GM21576 (cell line): Measurements from ENCODE around the gene SYT3.

ENCODE experiments used
- ATAC-seq: cut with Tn5 transposase; IDR thresholded peaks from one replicate; pipeline ENCODE4 v1.9.1; 2021; ENCODE audit warnings: mild to moderate bottlenecking, moderate library complexity; ENCODE audit not compliant: unreplicated experiment

SYT3 gene, protein sequence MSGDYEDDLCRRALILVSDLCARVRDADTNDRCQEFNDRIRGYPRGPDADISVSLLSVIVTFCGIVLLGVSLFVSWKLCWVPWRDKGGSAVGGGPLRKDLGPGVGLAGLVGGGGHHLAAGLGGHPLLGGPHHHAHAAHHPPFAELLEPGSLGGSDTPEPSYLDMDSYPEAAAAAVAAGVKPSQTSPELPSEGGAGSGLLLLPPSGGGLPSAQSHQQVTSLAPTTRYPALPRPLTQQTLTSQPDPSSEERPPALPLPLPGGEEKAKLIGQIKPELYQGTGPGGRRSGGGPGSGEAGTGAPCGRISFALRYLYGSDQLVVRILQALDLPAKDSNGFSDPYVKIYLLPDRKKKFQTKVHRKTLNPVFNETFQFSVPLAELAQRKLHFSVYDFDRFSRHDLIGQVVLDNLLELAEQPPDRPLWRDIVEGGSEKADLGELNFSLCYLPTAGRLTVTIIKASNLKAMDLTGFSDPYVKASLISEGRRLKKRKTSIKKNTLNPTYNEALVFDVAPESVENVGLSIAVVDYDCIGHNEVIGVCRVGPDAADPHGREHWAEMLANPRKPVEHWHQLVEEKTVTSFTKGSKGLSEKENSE

GRCh38 chr19:50639121-50640112 is at the start of gene SYT3:
TSS of gene SYT3 (minus strand) at chr19:50639881. CDS start at chr19:50637411, 2,470 bp downstream.
- ATAC-seq, result no peak

DNA sequence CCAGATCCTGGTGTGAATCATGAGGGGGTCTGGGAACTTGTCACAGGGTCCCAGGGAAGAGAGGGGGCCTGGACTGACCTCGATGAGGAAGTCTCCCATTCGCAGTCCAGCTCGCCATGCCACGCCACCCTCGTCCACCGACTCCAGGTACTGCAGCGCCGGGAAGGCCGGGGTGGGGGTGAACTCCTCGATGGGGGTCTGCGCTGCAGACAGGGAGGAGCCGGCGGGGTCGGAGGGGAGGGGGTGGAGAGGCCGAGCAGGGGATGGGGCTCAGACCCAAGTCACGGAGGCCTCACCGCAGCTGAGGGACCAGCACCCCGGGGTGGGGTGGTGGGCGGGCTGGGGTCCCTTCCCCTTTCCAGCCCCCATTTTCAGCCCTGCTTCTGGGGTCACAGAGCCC is 49.1 kb upstream of the SYT3 start:
- no peak for ATAC-seq

- no peak for ATAC-seq
Observed at GRCh38 chr19:50686310-50687032, 46.8 kb upstream of the SYT3 start.

GRCh38 chr19:50679177-50680125 is 39.8 kb upstream of the SYT3 start:
- ATAC-seq, result peak; percentile 63

GRCh38 chr19:50678323-50678722 is 38.6 kb upstream of the SYT3 start:
- ATAC-seq, result no peak

- ATAC-seq, result no peak
Observed at GRCh38 chr19:50677636-50678035, 38.0 kb upstream of the SYT3 start.

GRCh38 chr19:50676625-50677197 is 37.0 kb upstream of the SYT3 start:
- no peak for ATAC-seq

DNA sequence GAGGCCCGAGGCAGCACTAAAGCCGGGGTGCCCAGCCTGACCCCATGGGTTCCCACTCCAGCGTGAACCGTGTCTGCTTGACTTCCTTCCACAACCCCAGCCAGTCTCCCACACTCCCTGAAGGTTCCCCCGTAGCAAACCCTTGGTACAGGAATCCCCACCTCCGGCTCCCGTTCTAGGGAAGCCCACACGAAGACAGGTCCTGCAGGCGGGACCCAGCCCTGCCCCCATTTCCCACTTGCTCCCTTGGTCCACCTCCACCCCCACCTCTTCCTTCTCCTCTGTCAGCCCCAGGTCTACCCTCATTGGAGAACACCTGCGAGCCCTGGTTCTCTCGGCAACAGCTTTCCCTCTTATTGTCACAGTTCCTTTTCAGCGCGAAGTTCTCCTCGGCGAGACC is 33.4 kb upstream of the SYT3 start:
- ATAC-seq, result no peak

DNA sequence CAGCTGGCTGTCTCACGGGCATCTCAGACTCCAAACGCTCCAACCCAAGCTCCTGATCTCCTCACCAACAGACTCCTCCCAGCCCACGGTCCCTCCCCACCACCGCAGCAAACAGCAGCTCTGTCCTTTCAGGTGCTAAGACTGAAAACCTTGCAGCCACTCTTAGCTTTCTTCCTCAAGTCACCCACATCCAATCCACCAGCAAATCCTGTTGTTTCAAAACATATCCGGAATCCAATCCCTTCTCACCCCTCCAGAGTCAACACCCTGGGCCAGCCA is 30.4 kb upstream of the SYT3 start:
- ATAC-seq, result no peak

- no peak for ATAC-seq
Observed at GRCh38 chr19:50669302-50670101, 29.8 kb upstream of the SYT3 start.

DNA sequence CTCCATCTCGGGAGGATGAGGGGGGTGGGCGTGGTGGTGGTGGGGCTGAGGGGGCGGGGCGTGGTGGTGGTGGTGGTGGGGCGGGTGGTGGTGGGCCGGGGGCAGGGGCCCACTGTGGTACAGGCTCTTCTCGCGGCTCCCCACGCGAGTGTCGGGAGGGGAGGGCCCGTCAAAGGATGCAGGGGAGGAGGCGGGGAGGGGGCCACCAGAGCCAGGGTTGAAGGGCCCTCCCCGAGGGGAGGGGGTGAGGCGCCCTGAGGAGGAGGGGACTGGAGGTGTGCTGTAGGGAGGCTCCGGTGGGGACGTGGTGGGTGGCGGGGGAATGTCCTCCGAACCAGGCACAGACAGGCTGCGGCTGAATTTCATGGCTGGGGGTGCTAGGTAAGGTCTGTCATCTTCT is 29.2 kb upstream of the SYT3 start:
- no peak for ATAC-seq

GRCh38 chr19:50668416-50668815 is 28.7 kb upstream of the SYT3 start:
- ATAC-seq, result no peak

DNA sequence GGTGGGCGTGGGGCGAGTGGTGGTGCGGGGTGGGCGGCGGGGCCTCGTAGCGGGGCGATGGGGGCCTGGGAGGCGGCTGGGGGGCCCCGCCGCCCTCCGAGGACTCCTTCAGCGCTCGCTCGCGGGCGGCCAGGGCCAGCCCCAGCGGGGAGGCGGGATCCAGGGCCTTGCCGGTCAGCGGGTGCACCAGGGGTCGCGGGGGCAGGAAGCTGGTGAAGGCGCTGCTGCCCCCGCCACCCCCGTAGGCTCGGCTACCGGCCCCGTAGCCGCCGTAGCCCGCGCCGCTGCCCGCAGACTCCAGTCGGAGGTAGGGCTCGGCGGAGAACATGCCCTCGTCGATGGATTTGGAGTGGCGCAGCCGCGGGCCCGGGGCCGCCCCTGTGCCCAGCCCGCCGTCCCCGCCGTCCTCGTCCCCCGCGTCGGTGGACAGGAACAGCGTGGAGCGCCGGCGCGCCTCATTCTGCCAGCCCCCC is 28.1 kb upstream of the SYT3 start:
- no peak for ATAC-seq

DNA sequence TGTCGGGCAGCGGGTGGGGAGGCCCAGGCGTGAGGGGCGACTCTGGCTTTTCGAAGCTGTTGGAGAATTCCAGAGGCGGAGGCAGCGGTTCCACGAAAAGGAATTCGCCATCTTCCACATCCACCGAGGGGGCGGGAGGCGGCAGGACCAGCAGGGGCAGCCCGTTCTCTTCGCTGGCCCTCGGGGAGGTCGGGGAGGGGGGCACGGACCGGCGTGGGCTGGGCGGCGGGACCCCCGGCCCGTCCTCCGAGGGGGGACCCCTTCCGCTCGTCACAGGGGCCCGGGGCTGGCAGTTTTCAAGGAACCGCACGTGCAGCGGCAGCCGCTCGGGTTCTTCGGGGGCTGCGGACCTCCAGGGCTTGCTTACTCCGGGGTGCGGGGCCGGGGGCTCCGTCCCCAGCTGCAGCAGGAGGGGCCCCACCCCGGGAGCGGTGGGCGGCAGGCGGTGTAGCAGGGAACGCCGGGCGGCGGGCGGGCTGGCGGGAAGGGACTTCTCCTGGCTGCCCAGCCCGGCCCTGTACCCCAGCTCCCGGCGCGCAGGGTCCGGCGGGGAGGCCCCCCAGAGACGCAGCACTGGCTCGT is 27.6 kb upstream of the SYT3 start:
- ATAC-seq, result no peak

GRCh38 chr19:50666346-50667176 is 26.9 kb upstream of the SYT3 start:
- ATAC-seq, result no peak

DNA sequence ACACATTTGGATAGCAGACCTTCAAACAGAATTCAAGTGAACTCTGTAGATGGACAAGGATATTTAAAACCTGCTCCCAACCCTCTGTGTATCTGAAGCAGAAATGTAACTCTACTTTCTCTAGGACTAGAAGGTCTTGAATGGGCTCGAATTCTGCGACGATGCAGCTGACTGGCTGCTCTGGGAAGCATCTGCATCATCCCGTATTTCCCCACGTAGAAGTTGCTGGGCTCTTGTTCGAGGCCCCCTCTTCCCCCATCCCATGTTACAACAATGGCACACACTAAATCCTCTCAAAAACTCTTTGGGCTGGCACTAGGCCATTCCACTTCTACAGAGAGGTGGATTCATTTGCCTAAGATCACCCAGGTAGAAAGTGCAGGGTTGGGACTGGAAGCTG is 24.5 kb upstream of the SYT3 start:
- ATAC-seq, result no peak

- no peak for ATAC-seq
Observed at GRCh38 chr19:50663482-50663790, 23.8 kb upstream of the SYT3 start.
